ENCODE results near the gene VSNL1. TPM values are rescaled to one million over a fixed set of nuclear protein-coding genes. Genes with fewer than 3 reads are reported as not detected.

Gene VSNL1
- polyA plus RNA-seq, 3 donors, result not detected

DNA sequence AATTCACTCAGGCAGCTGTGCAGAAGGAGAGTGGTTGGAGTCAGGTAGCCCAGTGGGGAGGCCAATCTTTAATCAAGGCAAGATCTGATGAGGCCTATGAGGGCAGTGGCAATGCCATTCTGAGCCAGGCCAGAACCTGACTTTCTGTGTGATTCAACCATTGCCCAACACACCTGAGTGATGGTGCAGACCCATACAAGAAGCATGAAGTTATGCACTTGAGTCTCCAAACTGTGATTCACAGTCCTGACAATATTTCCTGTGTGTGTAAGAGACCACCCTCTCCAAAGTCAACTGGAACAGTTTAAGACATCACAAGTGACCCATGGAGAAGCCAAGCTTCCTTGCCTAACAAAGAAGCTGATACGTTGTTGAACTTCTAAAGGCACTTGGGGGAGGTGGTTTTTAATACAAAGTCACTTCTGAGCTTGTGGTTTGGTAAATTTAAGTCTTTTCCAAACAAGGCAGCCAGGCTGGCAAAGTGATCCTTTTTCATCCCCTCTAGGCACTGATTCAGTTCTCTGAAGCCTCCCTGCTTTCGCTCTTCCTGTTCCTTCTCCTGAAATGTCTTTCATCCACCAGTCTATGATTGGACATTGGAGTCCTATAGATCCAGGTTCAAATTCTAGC lies 49.0 kb downstream of the VSNL1 start:
- Histone ChIP-seq H3K27ac (ENCODE audit: low read depth in 1 of 2, low read length in 2 of 2) (no peak overlapping the region), H3K4me2 (replicated peaks; ENCODE audit: extremely low read depth, low read length, poor library complexity, severe bottlenecking) (no peak overlapping the region), H3K79me2 (ENCODE audit: insufficient read depth, low read length) (no peaks in the 10 kb centered on the region), H3K27me3 (ENCODE audit: control insufficient read depth in 2 of 2, insufficient read depth in 2 of 2, low read length in 2 of 2) (no peaks in the 10 kb centered on the region), H3K9me3 (replicated peaks in 1 of 2; ENCODE audit: control insufficient read depth in 1 of 2, insufficient read depth in 1 of 2, low read length in 2 of 2) (no peaks in the 10 kb centered on the region), H3K4me3 (replicated peaks in 1 of 3; ENCODE audit: low read depth in 2 of 3, low read length in 3 of 3) (no peak overlapping the region), H3K9ac (ENCODE audit: insufficient read depth, low read length, poor library complexity, severe bottlenecking) (no peak overlapping the region), H2AFZ (ENCODE audit: insufficient read depth, low read depth, low read length, poor library complexity, severe bottlenecking) (no peak overlapping the region), H4K20me1 (ENCODE audit: insufficient read depth, low read length) (no peaks in the 10 kb centered on the region), H3K4me1 (ENCODE audit: control insufficient read depth in 1 of 2, insufficient read depth in 2 of 2, low read length in 2 of 2) (no peaks in the 10 kb centered on the region), H3K36me3 (replicated peaks in 1 of 2; ENCODE audit: control insufficient read depth in 1 of 2, insufficient read depth in 2 of 2, low read length in 2 of 2) (no peaks in the 10 kb centered on the region)
- Mint-ChIP-seq H3K36me3 (no peaks in the 10 kb centered on the region), H3K9me3 (peaks cover 0 to 3% (median 2%) of the 10 kb centered on the region in 7 donors), H3K4me3 (no peak overlapping the region), H3K4me1 (no peaks in the 10 kb centered on the region), H3K27me3 (ENCODE audit: low read depth in 3 of 3) (peaks cover 0 to 5% (median 3%) of the 10 kb centered on the region in 3 donors), H3K27ac (no peak overlapping the region)
- DNase-seq, result no peak
- intact Hi-C loops (cut with micrococcal nuclease), result no loop called here
- 100% methylated on average over 1 of the region's 2 CpGs for WGBS (ENCODE audit: insufficient coverage)
- TF ChIP-seq, protein P1, sequence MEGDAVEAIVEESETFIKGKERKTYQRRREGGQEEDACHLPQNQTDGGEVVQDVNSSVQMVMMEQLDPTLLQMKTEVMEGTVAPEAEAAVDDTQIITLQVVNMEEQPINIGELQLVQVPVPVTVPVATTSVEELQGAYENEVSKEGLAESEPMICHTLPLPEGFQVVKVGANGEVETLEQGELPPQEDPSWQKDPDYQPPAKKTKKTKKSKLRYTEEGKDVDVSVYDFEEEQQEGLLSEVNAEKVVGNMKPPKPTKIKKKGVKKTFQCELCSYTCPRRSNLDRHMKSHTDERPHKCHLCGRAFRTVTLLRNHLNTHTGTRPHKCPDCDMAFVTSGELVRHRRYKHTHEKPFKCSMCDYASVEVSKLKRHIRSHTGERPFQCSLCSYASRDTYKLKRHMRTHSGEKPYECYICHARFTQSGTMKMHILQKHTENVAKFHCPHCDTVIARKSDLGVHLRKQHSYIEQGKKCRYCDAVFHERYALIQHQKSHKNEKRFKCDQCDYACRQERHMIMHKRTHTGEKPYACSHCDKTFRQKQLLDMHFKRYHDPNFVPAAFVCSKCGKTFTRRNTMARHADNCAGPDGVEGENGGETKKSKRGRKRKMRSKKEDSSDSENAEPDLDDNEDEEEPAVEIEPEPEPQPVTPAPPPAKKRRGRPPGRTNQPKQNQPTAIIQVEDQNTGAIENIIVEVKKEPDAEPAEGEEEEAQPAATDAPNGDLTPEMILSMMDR (IDR thresholded peaks at IDR 0.05), result no peak

DNA sequence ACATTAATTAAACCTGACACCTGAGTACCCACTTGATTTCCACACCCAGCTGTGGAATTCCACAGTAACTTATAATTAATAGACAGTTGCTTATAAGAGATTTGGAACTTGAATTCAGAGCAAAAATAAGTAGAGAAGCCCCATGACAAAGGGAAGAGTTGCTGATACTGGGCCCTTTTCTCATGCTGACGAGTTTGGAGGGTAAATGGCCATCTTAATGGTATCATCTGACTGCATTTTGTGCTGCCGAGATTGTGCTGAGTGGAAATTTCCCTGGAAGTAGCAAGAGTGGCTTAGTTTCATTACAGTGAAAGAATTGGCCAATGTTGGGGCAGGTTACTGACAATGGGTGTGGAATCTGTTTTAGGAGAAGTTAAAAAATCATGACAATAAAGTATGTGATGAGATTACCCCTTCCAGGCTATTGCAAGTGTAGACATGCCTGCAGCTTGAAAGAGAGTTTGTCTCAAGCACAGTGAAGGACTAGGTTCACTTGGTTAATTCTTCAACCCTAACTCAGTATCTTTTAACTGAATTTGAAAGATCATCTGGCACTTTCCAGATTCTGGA lies 49.9 kb downstream of the VSNL1 start:
- H3K4me1 ChIP-seq (ENCODE audit: control insufficient read depth in 1 of 2, insufficient read depth in 2 of 2, low read length in 2 of 2), result no peaks in the 10 kb centered on the region
- TF ChIP-seq, protein P1 (IDR thresholded peaks at IDR 0.05), result no peak
- H3K9ac ChIP-seq (ENCODE audit: insufficient read depth, low read length, poor library complexity, severe bottlenecking), result no peak overlapping the region
- no peaks in the 10 kb centered on the region for H3K4me1 Mint-ChIP-seq
- H3K4me2 ChIP-seq (replicated peaks; ENCODE audit: extremely low read depth, low read length, poor library complexity, severe bottlenecking), result no peak overlapping the region
- no peaks in the 10 kb centered on the region for H3K36me3 ChIP-seq (replicated peaks in 1 of 2; ENCODE audit: control insufficient read depth in 1 of 2, insufficient read depth in 2 of 2, low read length in 2 of 2)
- no peaks in the 10 kb centered on the region for H3K9me3 ChIP-seq (replicated peaks in 1 of 2; ENCODE audit: control insufficient read depth in 1 of 2, insufficient read depth in 1 of 2, low read length in 2 of 2)
- H3K27ac ChIP-seq (ENCODE audit: low read depth in 1 of 2, low read length in 2 of 2), result no peak overlapping the region
- H4K20me1 ChIP-seq (ENCODE audit: insufficient read depth, low read length), result no peaks in the 10 kb centered on the region
- H3K4me3 ChIP-seq (replicated peaks in 1 of 3; ENCODE audit: low read depth in 2 of 3, low read length in 3 of 3), result no peak overlapping the region
- intact Hi-C loops (cut with micrococcal nuclease), result no loop called here
- no peak for DNase-seq
- H3K4me3 Mint-ChIP-seq, result no peak overlapping the region
- H3K27ac Mint-ChIP-seq, result no peak overlapping the region
- peaks cover 0 to 5% (median 3%) of the 10 kb centered on the region in 3 donors for H3K27me3 Mint-ChIP-seq (ENCODE audit: low read depth in 3 of 3)
- no peak overlapping the region for H2AFZ ChIP-seq (ENCODE audit: insufficient read depth, low read depth, low read length, poor library complexity, severe bottlenecking)
- H3K27me3 ChIP-seq (ENCODE audit: control insufficient read depth in 2 of 2, insufficient read depth in 2 of 2, low read length in 2 of 2), result no peaks in the 10 kb centered on the region
- 94% methylated on average over 2 of the region's 2 CpGs for WGBS (ENCODE audit: insufficient coverage)
- H3K9me3 Mint-ChIP-seq, result peaks cover 0 to 2% (median 1%) of the 10 kb centered on the region in 7 donors
- no peaks in the 10 kb centered on the region for H3K79me2 ChIP-seq (ENCODE audit: insufficient read depth, low read length)
- H3K36me3 Mint-ChIP-seq, result no peaks in the 10 kb centered on the region
